HuH-7 (cell line): Measurements from ENCODE around the gene DCUN1D4.
A peak's percentile ranks its signal among the peaks of the same experiment; 100 is the strongest.
"Not testable (repeated sequence)": the region's sequence is repeated elsewhere in the genome, so short reads cannot be mapped to it uniquely, and the experiment has no call there.

Experiments
- DNase-seq: peaks from one replicate; pipeline ENCODE4 v3.0.0; 2011; ENCODE audit warnings: low spot score

DCUN1D4 gene

DNA sequence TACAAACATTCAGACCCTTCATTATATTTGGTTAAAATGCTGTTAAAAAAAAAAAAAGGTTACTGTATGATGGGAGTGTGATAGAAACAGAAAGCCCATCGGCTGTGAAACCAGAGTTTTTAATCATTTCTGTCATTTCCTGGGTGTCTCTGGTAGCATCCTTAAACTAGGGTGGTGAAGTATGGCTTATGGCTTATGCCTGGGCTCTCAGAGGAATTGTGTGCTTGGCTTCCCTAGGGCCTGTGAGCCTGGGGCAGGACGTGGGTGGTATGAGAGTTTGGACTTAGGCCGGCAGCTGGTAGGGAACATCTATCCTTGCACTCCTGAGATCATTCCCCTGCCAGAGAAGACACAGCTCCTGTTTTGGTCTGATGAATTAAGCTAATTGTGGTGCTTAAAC, 52.2 kb downstream of the DCUN1D4 start:
- no peak for DNase-seq

DNA sequence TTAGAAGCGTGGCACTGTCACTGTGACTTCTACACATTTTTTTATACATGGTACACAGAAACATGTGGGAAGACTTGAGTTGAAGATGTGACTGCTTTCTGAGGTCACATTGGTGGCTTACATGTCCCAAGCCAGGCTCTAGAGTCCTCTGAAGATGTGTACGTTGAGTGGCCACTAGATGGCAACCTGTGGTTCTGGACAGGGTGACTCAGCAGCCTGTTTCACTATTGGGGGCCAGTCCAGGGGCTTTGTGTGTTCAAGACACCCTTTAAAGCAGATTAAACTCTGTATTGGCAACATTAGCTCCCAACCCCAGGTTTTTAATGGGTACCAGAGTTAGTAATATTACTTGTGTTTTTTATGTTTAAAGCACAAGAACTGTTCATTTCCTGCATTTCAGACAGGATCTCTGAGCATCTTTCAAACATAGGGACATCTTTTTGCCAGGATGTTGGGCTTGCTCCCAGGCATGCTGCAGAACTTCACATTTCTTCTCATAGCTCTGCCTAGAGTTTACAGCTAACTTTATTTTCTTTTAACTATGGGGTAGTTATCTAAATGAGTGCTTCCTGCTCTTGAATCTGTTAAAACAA, 53.0 kb downstream of the DCUN1D4 start:
- DNase-seq = peak; percentile 85

DNA sequence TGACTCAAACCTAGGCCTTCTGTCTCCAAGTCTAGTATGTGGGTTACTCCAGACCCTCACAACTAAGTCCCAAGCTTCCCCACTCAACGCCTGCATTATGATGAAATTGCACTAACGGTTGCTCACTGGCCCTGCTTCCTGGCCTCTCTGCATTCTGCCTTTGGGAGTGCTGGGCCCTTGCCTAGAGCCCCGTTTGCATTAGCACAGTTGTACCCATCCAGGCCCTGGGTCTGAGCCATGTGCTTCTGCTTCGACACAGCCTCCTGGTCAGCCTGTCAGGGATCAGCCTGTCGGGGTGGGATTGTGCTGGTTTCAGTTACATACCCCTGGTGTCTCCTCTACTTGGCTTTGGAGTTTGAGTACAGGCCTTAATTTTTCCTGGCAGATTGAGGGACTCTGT, 58.4 kb downstream of the DCUN1D4 start:
- DNase-seq = no peak

DNA sequence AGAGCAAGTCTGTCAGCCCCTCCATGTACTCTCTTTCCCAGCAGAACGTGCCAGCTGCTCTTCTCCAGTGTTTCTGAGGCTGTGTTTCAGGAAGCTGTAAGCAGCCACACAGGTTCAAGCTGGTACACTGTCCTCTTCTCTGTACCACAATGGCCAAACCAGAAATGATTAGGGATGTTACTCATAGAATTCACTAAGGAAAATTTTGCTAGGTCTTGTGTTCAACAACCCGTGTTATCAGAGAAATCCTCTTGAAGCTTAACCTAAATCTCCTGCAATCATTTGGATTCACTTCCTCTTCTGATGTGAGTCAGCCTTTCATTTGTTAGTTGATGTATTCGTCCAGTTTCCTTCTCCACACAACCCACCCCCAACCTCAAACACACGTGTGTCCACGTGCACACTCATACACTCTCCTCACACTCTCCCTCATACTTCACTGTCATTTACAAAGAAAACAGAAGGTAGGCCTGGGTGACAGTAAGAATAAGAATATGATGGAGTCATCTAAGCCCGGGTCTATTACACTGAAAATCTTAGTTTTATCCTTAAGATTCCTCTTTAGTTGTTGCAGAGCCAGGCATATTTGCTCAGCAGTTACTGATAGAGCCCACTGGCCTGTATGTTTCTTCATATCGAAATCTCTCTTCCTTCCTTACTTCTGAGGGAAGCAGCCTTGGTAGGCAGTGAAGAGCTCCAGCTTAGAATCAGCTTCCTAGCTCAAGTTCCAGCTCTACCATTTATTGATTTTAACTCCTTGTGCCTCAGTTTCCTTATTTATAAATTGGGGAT, 63.4 kb downstream of the DCUN1D4 start:
- no peak for DNase-seq

DNA sequence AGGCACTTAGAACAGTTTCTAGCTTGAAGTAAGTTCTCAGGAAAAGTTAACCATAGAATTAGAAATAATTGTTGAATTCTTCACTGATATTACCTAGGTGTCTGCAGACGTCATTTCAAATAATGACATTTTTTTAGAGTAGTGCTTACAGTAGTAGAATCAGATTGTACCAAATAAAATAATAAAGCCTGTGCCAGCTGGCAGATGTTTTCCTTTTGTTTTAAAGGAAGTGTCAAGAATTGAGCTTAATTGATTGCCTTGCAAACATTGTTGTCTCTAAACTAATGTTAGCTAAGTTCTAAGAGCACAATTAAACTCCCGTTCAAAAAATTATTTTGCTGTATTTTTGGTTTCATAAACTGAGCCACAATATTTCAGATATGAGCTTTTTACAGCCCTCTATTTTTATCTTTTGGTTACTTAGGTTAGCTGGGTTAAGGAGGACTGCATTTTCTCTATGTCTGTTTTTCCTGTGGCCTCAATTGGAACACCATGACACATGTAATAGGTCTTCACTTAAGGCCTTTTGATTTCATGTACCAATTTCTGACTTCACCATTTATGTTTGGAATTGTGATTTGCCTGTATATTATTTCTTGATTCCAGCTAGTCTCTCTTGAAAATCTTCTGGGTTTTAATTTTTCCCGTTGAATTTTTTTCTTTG, 64.2 kb downstream of the DCUN1D4 start:
- DNase-seq = no peak

DNA sequence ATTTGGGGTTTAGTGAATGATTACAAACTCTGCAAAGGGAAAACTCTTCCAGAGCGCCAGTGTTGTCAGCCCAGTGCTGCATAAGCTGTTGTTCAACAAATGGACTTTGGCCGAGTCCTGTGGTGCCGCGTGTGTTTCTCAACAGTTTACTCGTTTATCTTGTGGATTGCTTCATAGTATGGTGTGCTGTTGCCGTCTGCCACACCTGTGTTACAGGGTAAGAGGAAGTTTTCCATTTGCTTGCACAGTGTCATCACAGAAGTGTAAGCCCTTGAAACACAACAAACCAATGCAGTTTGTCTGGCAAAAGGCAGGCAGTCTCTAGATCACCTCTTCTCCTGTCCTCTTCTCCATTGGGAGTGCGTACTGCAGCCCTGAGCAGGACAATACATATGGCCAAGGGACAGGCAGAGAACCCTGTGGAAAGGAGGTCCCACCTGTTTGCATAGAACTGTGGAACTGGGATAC, 66.3 kb downstream of the DCUN1D4 start:
- DNase-seq = peak; percentile 78

DNA sequence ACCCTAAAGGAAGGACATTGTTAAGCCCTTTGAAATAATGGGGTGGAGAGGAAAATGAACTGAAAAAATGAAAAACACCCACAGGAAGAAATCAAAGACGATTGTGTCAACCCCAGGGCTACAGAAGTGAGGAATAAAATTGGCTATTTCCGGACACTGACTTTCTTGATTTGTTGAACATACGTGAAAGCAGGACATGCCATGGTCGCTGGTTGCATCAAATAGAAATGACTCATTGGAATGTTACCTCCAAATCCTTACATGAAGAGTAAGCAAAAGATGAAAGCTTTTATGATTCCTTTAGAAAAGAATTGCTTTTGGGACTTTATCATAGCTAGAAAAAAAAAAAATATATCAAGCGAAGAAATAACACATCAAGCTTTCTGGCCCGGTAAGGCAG, 75.3 kb downstream of the DCUN1D4 start:
- no peak for DNase-seq

DNA sequence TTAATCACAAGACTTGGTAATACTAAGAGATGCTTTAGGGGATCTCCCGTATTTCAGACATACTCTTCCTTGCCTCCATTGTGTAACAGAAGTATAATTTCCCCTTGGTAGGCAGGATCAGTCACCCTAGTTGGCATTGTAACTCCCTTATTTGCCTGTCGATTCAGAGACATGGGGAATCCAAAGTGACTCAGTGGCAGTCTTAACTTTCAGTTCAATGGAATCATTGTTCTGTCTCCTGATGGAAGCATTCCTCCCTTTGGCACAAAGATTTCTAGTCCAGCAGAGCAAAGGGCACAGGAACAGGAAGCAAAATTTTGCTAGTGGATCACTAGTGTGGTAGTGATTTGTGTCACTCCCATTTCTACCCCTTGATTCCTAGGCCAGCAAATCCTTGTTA, 80.4 kb downstream of the DCUN1D4 start:
- DNase-seq = no peak

DNA sequence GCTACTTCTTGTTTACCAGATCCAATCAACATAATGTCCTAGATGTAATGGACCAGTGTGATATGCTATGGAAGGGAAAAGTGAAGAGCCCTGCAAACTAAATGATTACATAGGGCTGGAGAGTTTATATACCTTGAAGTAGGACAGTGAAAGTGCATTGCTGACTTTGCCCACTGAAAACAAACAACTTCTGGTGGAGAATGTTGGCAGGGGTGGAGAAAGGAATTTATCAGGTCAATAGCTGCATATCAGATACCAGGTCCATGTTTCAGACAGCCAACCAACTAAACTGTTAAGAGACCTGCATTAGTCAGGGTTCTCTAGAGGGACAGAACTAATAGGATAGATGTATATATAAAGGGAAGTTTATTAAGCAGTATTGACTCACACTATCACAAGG, 82.4 kb downstream of the DCUN1D4 start:
- DNase-seq = no peak

DNA sequence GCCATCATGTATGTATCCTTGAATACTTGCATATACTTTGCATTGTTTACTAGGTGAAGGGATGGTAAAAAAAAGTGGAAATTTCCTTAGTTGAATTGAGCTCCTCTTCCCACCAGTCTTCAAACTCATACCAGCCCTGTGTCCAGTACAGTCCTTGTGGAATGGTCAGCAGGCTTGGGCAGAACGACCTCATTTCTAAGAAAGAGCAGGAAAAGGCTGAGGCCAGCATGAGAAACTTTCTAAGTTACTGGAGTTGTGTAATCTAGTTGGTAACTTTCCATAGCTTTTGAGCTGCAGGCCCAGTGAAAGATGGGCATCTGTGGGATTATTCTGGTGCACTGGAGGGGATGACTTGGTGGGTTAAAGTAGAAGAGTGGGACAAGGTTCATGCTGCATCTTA, 87.6 kb downstream of the DCUN1D4 start:
- DNase-seq = no peak

DNA sequence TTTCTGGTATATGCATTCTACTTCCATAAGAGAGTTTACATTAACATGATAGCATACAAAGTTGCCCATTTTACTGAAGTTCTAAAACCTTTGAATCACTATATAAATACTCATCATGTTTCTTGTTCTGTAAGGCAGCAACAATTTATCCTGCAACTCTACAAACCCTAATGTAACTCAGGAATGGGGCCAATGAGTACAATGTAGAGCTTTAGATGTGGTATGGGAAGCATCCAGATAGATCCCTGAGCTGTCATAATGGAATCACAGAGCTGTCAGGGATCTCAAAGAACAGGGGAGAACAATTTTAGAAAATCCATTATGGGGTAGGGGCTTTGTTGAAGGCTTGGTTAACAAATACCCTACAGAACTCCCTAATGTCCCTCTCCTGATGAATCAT, 88.5 kb downstream of the DCUN1D4 start:
- no peak for DNase-seq

DNA sequence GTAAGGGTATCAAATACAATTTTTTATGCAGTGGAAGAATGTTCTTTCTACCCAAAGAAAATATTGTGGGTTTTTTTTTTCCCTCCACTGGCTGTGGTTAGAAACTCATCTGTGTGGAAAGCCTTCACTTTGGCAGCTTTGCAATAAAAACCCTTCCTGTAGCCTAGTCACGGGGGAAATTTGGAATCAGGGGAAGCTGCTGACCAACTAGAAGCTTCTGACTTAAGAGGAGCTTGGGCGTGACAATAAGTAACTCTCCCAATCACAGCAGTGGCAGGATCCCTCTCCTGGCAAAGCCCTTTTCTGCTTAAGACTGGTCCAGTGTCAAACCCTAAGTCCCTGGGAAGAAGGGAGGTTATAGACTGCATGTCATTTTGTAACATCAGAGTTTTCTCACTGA, 89.3 kb downstream of the DCUN1D4 start:
- no peak for DNase-seq

DNA sequence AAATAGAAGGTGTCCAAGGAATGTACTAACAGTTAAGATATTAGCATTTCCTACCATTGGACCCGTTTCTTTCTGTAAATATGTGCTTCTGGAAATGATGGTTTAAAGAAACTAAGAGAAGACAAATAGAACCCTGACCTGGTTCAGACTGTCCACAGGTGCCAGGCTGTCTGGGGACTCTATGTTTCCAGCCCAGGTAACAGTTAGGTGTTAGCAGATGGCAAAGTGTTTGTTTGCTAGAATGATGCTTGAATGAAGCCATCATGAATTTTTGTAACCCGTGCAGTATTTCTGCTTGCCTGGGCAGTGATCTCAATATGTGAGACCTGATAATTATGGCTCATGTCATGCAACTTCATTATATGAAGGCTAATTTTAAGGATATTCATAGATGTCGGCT, 89.7 kb downstream of the DCUN1D4 start:
- DNase-seq = no peak

DNA sequence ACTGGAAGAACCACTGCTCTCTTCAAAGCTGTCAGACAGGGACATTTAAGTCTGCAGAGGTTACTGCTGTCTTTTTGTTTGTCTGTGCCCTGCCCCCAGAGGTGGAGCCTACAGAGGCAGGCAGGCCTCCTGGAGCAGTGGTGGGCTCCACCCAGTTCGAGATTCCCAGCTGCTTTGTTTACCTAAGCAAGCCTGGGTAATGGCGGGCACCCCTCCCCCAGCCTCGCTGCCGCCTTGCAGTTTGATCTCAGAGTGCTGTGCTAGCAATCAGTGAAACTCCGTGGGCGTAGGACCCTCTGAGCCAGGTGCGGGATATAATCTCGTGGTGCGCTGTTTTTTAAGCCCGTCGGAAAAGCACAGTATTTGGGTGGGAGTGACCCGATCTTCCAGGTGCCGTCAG, 97.5 kb downstream of the DCUN1D4 start:
- DNase-seq = not testable (repeated sequence)

DNA sequence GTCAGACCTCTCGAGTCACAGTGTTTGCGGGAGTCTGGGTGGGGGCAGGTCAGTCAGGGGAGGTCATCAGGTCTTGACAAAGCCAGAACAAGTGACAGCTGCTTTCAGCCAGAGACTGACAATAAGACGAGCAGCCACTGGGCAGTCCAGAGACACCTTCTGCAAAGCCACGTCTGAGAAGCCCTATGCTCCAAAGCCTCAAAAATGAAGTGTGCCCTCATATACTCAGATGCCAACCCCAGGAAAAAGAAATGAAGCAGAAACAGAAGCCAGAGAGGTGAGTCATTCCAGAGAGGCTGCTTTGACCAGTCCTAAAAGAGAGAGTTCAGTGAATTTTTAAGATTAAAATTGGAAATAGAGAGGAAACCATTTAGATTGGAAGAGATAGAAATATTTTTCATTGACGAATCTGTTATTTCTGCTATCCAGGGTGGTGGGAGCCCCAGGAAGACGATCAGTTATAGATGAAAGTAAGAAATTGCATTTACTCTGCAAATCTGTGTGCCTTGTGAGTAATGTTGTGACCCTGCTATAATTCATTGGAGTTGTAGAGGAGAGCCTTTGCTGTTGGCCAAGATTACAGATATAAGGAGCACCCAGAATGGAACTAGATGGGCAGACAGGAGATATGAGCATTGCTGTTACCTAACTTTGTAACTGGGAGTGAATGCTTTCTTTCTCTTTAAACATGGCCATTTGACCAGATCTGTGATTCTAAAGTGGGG, 99.3 kb downstream of the DCUN1D4 start:
- no peak for DNase-seq

DNA sequence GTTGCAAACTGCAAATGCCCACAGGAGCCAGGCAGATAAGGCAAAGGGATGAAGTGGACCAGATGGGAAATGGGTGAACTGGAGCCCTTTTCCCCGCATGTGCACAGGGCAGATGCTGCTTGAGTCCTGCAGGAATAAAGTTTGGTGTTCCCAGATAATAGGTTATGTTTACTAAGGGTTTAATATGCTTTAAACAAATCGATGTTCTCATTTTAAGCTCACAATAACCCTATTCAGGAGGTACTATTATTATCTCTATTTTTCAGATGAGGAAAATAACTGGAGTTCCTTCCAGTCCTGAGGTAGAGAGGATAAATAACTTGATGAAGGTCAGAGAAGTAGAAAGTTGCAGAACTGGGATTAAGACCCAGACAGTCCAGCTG, 99.9 kb downstream of the DCUN1D4 start:
- no peak for DNase-seq

DNA sequence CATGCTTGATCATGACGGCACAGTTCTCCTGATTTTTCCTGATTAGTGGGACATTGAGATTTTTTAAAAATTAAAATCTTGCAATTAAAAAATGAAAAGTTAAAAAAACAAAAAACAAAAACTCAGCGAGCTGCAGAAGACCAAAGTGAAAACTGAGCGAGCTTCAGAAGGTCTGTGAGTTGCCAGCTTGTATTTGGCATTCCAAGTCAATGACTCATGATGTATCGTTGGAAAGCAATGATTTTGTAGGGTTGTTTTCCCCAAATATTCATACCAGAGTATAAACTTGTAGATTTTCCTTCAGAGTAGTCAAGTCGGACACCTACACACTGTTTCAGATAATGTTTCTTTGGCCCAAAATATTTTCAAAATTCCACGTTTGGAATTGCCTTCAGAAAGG, 100.3 kb downstream of the DCUN1D4 start:
- no peak for DNase-seq

DNA sequence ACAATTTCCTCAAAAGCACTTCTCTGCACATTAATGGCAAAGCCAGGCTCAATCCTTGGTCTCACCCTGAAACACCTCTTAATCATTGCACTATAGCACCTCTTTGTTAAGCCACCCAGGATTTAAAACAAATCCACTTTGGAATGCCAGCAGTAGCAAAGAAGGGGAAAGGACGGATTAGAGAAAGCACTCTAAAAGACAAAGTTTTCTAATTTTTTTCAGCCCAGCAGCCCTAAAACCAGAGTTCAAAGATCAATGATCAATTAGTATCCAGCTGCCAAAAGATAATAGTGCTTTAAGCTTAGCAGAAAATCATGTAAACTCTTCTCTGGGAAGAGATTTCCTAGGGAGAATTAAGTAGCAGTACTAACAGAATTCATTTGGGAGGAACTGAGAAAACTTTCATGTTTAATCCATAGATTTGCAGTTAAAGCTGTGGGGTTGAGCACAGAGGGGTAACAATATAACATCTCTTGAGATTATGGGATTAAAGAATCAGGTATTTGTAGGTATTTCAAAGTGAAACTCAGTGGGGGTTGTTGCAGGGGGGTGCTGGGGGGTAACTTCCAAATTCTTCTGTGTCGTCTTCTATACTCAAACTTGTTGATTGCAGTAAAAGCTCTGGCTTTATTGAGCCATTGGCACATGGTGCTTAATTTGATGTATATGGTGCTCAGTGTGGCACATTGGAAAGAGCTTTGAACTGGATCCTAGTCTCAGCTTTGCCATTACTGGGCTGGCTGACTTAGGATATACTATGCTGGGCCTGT, 115.4 kb downstream of the DCUN1D4 start:
- no peak for DNase-seq

DNA sequence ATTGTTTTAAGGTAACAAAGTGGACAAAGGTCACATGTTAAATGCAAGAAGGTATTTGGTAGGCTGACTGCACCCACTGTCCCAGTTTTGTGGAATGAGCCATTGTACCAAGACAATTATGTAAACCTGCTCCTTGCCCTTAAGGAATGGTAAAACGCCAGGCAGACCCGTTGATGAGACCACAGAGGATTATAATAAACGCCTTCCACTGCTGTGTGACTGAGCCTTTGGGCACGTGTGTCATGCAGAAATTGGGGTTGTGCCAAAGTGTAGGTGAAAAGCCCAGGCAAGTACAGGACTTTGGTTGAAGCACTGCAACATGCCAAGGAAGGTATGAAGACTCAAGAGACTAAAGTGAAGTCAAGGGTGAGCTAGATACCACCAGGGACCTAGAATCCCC, 117.5 kb downstream of the DCUN1D4 start:
- no peak for DNase-seq

DNA sequence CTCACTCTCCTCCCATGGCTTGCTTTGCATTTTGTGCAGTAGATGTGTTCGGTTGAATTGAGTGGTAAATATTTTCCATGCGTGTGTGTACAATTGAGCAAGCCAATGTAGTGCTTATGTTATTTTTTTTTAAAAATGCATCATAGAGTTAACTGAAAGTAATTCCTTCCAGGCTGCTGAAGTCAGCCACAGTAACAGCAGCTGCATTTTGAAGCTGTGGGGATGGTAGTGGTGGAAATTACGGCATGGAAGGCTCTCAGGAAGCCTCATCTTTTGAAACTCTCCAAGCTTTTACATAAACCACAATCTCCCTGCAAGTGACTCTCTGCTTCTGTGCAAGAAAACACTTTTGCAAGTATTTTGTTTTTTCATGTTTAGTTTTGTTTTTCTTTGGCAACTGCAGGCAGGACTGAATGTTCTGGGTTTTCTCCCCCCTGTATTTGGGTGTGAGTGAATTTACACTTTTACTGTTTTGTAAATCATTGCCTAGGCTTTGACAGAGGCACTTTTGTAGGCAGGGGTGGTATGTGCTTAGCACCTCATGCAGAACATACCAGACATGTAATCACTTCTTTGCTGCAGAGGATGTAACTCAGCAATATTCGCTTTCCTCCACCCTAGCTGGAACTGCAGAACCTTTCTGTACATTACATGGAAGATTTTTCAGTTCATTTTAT, 121.0 kb downstream of the DCUN1D4 start:
- DNase-seq = peak; percentile 50

DNA sequence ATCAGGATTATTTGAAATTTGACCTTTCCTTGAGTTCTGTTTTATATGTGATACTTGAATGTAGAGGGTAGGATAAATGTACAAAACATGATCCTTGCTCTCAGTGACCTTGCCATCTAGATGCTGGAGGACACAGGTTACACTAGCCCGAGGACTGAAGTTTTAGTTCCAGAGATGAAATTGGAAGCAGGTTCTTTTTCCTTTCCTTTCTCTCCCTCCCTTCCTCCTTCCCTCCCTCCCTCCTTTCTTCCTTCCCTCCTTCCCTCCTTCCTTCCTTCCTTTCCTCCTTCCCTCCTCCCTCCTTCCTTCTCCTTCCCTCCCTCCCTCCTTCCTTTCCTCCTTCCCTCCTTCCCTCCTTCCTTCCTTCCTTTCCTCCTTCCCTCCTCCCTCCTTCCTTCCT, 122.9 kb downstream of the DCUN1D4 start:
- no peak for DNase-seq
